PC-3 (cell line): ENCODE data around the gene TMEM108. TPM values are rescaled to one million over a fixed set of nuclear protein-coding genes. Genes with fewer than 3 reads are reported as not detected.

Experiments used
- ATAC-seq: fragments of 200-7000 bp; cut with Tn5 transposase; 2 replicates; pipeline ENCODE4 v1.9.1; 2020; ENCODE audit warnings: mild to moderate bottlenecking, moderate library complexity
- BruUV-seq: library from RNA; stranded (reverse); fragments of 400-500 nt; replicated peaks from 2 replicates; lab custom pipeline; 2021; lab: Mats Ljungman, UMichigan
- CTCF ChIA-PET: fragments of 300-600 bp; sonication (Branson Sonifier 250); formaldehyde crosslinking; loops from one replicate; lab custom pipeline; 2022; ENCODE audit warnings: antibody characterized with exemption; lab: Charles Lee
- POLR2A ChIA-PET: fragments of 300-600 bp; sonication (Branson Sonifier 250); formaldehyde crosslinking; loops from one replicate; lab custom pipeline; 2022; ENCODE audit warnings: antibody characterized with exemption; ENCODE audit not compliant: unreplicated experiment; lab: Charles Lee
- DNase-seq: peaks from one replicate; pipeline ENCODE4 v3.0.0-alpha.2; 2015
- H2AFZ ChIP-seq: fragments of 300-600 bp; sonication (generic); 2 replicates; pipeline ENCODE4 v1.6.0; 2016; ENCODE audit warnings: antibody characterized with exemption, low read length
- H3F3A ChIP-seq: fragments of 300-600 bp; sonication (generic); one replicate; pipeline ENCODE4 v1.6.0; 2017; ENCODE audit warnings: antibody characterized with exemption, low read length, control low read depth, mild to moderate bottlenecking; ENCODE audit not compliant: unreplicated experiment
- H3K27ac ChIP-seq: fragments of 300-600 bp; sonication (generic); 2 replicates; pipeline ENCODE4 v1.5.1; 2016; ENCODE audit warnings: mild to moderate bottlenecking, low read length
- H3K27me3 ChIP-seq: fragments of 300-600 bp; sonication (generic); 2 replicates; pipeline ENCODE4 v1.6.1; 2016; ENCODE audit warnings: low read length, mixed read lengths
- H3K36me3 ChIP-seq: fragments of 300-600 bp; sonication (generic); 2 replicates; pipeline ENCODE4 v1.6.1; 2016; ENCODE audit warnings: low read depth, mixed run types, low read length, mixed read lengths
- H3K4me1 ChIP-seq: fragments of 300-600 bp; sonication (generic); 2 replicates; pipeline ENCODE4 v1.5.1; 2016; ENCODE audit warnings: low read length; ENCODE audit not compliant: insufficient read depth
- H3K4me2 ChIP-seq: fragments of 300-600 bp; sonication (generic); 2 replicates; pipeline ENCODE4 v1.6.0; 2016; ENCODE audit warnings: low read length
- H3K4me3 ChIP-seq: fragments of 300-600 bp; sonication (generic); 2 replicates; pipeline ENCODE4 v1.5.1; 2016; ENCODE audit warnings: mild to moderate bottlenecking, low read length, mixed read lengths
- H3K79me2 ChIP-seq: fragments of 300-600 bp; sonication (generic); 2 replicates; pipeline ENCODE4 v1.6.1; 2017; ENCODE audit warnings: low read length, mixed read lengths
- H3K9ac ChIP-seq: fragments of 300-600 bp; sonication (generic); 2 replicates; pipeline ENCODE4 v1.6.0; 2016; ENCODE audit warnings: mild to moderate bottlenecking, low read length
- H3K9me2 ChIP-seq: fragments of 300-600 bp; sonication (generic); replicated peaks from 2 replicates; pipeline ENCODE4 v1.6.1; 2016; ENCODE audit warnings: mixed run types, low read length, mixed read lengths
- H3K9me3 ChIP-seq: fragments of 300-600 bp; sonication (generic); 2 replicates; pipeline ENCODE4 v1.6.1; 2016; ENCODE audit warnings: low read length, mixed read lengths
- H4K20me1 ChIP-seq: fragments of 300-600 bp; sonication (generic); 2 replicates; pipeline ENCODE4 v1.6.1; 2016; ENCODE audit warnings: low read length, mixed read lengths
- EZH2 ChIP-seq: fragments of 300-600 bp; sonication (generic); IDR thresholded peaks from one replicate; pipeline ENCODE4 v1.6.1; 2017; ENCODE audit warnings: antibody characterized with exemption, mild to moderate bottlenecking, low read length; ENCODE audit not compliant: unreplicated experiment
- EZH2phosphoT487 ChIP-seq: fragments of 300-600 bp; sonication (generic); IDR thresholded peaks from 2 replicates; pipeline ENCODE4 v1.6.1; 2018; ENCODE audit warnings: mild to moderate bottlenecking, antibody characterized with exemption, low read length, borderline replicate concordance
- intact Hi-C: fragments of 100-400 bp; cut with micrococcal nuclease; formaldehyde crosslinking; loops from 2 replicates; pipeline ENCODE4 v1.9.0; 2023
- total RNA-seq: library from RNA; depleted of rRNA; stranded (reverse); fragments of >200 nt; gene quantifications from 2 replicates; pipeline ENCODE4 v1.2.3, GENCODE V29; 2014
- TF ChIP-seq, protein P1 (sequence below): fragments of 300-600 bp; sonication (generic); conservative IDR thresholded peaks from 2 replicates; pipeline ENCODE4 v1.5.1; 2017; ENCODE audit warnings: antibody characterized with exemption, low read depth, mild to moderate bottlenecking, low read length

The TMEM108 gene
- total RNA-seq, 1 experiment from 2014 or later = not detected

DNA sequence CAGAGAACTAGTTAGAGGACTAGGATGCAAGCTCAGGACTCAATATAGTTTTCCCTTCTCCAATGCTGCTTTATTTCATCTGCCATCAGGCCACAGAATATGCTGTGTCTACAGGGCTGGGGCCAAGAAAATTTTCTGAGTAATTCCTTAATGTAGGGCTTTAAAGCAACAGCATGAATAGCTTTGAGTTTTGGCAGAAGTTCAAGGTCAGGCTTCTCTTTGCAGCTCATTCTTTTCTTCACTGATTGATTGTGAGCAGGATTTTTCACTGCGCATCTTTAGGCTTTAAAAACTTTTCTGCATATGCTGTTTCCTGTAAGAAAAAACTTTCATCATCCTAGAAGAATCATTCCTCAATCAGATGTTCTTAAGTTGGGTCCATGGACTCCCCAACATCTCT, 4.6 kb downstream of the TMEM108 start:
- ChIA-PET CTCF (interaction anchor here (0.6 kb wide), 1 partner anchor 353 kb away, joined by 4 read pairs; no protein-coding TSS in a partner anchor), POLR2A (no interaction called here)
- BruUV-seq = no TSS peak

DNA sequence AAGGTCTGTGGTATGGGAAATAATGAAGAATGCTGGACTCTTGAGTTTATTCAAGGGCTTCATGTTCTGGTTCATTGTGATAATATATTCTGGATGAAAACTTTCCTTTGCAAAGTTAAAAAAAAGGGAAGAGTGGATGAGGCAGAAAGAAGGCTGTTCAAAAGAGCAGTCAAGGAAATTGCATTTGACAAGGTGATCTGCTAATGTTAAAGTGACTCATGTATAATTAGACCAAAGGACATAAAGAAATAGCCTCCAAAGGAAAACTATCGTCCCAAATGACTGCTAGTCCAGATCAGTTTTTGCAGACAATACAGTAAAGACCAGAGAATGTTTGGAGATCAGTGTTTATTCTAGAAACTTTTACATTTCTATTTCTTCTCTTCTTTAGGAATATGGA, 9.8 kb downstream of the TMEM108 start:
- no peaks in the 10 kb centered on the region for H3K9me2 ChIP-seq

More for the DNA sequence above, 4.6 kb downstream of the TMEM108 start:
- Histone ChIP-seq H3K4me1 (no peaks in the 10 kb centered on the region), H3K4me2 (no peak overlapping the region), H4K20me1 (no peaks in the 10 kb centered on the region), H3K4me3 (no peak overlapping the region), H3K36me3 (no peaks in the 10 kb centered on the region), H3K27ac (no peak overlapping the region), H3K79me2 (no peaks in the 10 kb centered on the region), H3K27me3 (peaks cover 27% of the 10 kb centered on the region), H3F3A (no peaks in the 10 kb centered on the region), H3K9me2 (no peaks in the 10 kb centered on the region), H2AFZ (no peak overlapping the region), H3K9me3 (no peaks in the 10 kb centered on the region), H3K9ac (no peak overlapping the region)
- no peak for ATAC-seq
- intact Hi-C loops = no loop called here
- no peak for DNase-seq
- TF ChIP-seq, protein P1, sequence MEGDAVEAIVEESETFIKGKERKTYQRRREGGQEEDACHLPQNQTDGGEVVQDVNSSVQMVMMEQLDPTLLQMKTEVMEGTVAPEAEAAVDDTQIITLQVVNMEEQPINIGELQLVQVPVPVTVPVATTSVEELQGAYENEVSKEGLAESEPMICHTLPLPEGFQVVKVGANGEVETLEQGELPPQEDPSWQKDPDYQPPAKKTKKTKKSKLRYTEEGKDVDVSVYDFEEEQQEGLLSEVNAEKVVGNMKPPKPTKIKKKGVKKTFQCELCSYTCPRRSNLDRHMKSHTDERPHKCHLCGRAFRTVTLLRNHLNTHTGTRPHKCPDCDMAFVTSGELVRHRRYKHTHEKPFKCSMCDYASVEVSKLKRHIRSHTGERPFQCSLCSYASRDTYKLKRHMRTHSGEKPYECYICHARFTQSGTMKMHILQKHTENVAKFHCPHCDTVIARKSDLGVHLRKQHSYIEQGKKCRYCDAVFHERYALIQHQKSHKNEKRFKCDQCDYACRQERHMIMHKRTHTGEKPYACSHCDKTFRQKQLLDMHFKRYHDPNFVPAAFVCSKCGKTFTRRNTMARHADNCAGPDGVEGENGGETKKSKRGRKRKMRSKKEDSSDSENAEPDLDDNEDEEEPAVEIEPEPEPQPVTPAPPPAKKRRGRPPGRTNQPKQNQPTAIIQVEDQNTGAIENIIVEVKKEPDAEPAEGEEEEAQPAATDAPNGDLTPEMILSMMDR = no peak
- no peak for TF ChIP-seq EZH2
- TF ChIP-seq EZH2phosphoT487 = no peak

DNA sequence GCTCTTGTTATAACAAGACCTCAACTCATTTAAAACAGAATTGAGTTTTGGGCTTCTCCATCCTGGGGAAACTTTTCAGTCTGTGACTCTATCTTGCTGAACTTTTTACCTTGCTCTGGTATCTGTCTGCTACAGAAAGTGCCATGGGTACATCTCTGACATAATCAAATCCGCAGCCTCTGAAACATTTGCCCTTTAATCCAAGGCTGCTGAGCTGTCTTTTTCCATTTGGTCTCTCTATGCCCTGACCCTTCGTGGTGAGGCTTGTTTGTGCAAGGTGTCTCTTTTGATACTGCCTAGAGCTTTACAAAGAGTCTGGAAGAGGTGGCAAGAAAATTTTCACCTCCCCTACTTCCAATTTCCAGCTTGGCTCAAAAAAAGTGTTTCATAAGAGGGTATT, 11.3 kb downstream of the TMEM108 start:
- Histone ChIP-seq H4K20me1 (no peaks in the 10 kb centered on the region), H3K4me1 (no peaks in the 10 kb centered on the region), H3K27me3 (no peaks in the 10 kb centered on the region), H3K9me2 (no peaks in the 10 kb centered on the region), H3K4me2 (no peak overlapping the region), H3K4me3 (no peak overlapping the region), H3K36me3 (no peaks in the 10 kb centered on the region), H3K79me2 (no peaks in the 10 kb centered on the region), H2AFZ (no peak overlapping the region), H3K9me3 (no peaks in the 10 kb centered on the region), H3F3A (no peaks in the 10 kb centered on the region), H3K27ac (no peak overlapping the region), H3K9ac (no peak overlapping the region)
- DNase-seq (no peak), ATAC-seq (no peak)
- intact Hi-C loops = no loop called here
- ChIA-PET POLR2A (no interaction called here), CTCF (no interaction called here)
- TF ChIP-seq EZH2phosphoT487 = no peak
- no peak for TF ChIP-seq EZH2
- TF ChIP-seq, protein P1 = no peak
- BruUV-seq = no TSS peak

More for the DNA sequence above, 9.8 kb downstream of the TMEM108 start:
- H3K79me2 ChIP-seq = no peaks in the 10 kb centered on the region
- no peak overlapping the region for H3K9ac ChIP-seq
- CTCF ChIA-PET = no interaction called here
- no peak overlapping the region for H3K4me2 ChIP-seq
- no peaks in the 10 kb centered on the region for H3K36me3 ChIP-seq
- no peak overlapping the region for H3K27ac ChIP-seq
- intact Hi-C loops = no loop called here
- H3K4me3 ChIP-seq = no peak overlapping the region
- no peaks in the 10 kb centered on the region for H3F3A ChIP-seq
- H2AFZ ChIP-seq = no peak overlapping the region
- H3K4me1 ChIP-seq = no peaks in the 10 kb centered on the region
- DNase-seq = no peak
- H3K27me3 ChIP-seq = no peaks in the 10 kb centered on the region
- TF ChIP-seq, protein P1 = no peak
- TF ChIP-seq EZH2phosphoT487 (no peak), EZH2 (no peak)
- H4K20me1 ChIP-seq = no peaks in the 10 kb centered on the region
- H3K9me3 ChIP-seq = no peaks in the 10 kb centered on the region
- ATAC-seq = no peak
- no TSS peak for BruUV-seq
- POLR2A ChIA-PET = no interaction called here
